HUDEP-2 (cell line): ENCODE measurements around the gene LRRC45.

Experiments used
- DNase-seq, 76 experiments: peaks; one replicate each; lab custom pipeline; 2025; ENCODE audit not compliant: unreplicated experiment in 76 of 76; lab: John Stamatoyannopoulos, UW

LRRC45 gene

GRCh38 chr17:82060614-82061013, 37.5 kb downstream of the LRRC45 start:
- DNase-seq = no peak

- no peak for DNase-seq
Observed at GRCh38 chr17:82061047-82061925, 38.2 kb downstream of the LRRC45 start.

DNA sequence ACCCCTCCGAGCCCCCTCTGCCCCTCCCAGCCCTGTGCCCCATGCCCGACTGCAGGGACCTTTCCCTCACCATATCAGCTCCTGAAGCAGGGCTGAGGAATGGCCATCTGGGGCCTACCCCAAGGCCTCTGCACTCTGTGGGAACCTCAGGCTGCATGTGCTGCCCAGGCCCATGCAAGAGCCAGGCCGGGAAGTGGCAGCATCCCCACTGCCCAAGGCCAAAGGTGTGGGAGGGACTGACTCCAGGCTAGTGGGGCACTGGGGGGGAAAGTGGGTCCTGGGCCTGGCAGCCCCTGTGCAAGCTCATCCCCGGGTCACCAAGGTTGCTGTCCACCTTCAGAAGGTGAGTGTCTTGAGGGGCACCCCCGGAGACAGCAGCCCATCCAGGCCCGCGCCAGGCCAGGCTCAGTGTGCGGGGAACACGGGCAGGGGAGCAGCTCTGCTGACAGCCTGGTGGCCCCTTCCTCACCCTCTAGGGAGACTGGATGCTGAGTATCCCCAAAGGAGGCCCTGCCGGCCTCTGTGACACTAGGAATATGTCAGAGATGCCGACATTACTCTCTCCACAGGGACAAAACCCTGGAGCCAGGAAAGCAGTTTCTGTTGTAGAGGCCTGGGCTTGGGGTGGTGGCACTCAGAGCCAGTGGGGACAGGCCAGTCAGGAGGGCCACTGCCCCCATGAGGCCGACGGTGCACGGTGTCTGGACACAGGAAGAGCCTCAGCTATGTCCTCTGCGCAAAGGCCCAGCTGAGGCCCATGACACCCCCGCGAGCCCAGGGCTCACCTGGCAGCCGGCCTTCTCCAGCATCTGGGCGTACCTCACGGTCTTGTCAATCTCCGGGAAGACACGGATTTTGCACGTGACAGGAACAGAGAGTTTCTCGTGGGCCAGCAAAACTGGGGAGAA, 39.2 kb downstream of the LRRC45 start:
- no peak for DNase-seq

DNA sequence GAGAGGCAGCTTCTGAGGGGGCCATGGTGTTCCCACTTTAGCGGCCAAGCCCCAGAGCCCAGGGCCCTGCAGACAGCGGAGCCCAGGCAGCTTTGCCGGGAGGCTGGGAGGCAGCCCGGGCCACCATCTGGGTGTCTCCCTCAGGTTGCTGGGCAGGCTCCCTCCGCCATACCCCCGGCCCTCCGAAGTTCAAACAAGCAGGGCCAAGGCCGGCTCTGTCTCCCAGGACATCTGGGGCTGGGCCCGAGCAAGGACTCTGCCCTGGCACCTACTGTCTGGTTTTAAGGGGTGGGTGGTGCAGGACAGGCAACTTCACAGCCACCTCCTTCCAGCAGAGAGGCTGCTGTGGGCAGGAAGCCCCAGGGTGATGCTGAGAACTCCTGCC, 39.9 kb downstream of the LRRC45 start:
- no peak for DNase-seq

DNA sequence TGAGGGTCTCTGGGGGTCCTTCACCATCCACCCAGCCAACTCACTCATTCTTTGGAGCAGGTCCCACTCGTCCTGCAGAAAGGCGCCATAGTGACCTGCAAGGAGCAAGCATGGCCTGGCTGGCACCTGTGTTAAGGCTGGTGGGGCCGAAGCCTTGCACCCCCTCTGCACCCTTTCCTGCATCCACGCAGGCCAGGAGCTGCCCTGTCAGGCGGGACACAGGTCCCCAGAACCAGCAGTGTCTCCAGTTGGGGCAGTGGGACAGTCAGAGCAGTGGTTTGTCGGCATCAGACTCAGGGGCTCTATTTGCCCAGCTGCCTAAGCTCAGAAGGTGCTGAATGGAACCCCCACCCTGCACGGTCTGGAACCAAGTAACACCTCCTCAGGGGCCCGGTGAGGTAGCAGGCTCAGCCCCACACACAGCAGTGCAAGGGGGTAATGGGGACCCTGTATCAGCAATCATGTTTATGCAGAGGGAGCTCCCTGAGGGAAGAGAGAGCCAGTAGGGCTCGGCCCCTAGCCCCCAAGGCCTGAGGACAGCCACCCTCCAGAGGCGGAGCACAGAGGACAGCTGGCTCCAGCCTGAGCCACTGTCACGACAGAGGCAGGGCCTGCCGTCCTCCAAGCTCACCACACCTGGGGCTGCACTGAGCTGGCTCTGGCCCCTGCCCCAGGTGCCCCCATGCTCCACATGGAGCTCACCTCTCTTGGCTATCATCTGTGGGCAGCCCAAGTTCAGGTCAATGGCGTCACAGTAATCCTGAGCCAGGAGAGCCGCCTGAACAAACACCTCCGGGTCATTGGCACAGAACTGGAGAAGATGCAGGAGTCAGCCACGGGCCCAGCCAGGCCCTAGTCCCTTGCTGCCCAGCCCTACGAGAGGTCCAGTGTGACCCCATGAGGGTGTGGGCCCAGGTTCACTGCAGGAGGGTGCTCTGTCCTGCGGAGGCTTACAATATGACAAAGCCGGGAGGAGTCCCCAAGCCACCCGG, 40.6 kb downstream of the LRRC45 start:
- no peak for DNase-seq

DNA sequence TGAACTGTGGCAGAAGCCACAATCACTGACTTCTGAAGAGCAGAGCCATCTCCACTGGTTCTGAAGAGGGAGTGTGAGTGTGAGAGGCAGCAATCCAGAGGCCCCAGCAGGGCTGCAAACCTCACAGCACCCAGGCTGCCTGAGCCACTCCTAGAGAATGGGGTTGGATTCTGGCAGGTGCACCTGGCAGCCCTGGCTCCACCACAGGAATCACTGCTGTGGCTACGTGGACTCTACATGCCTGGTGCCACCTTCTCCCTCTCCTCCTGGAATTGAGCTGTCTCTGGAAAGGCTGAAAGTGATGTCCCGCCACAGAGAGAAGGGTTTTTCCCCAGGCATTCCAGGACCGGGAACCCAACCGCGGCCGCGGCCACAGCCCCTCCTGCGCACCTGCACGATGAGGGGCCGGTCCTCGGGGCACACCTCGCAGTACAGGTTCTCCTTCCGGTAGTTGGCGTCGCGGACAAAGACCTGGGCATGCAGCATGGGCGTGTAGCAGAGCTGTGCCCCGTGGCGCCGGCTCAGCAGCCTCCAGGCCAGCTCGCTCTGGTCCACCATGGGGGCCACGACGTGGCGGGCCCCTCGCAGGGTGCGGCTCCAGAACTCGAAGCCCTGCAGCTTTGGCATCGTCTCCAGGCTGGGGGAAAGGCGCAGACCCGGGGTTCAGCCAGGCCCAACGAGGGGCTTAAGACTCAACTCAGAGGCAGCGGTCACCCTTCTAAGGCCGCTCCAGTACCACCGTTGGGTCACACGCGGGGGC, 41.5 kb downstream of the LRRC45 start:
- DNase-seq = no peak

DNA sequence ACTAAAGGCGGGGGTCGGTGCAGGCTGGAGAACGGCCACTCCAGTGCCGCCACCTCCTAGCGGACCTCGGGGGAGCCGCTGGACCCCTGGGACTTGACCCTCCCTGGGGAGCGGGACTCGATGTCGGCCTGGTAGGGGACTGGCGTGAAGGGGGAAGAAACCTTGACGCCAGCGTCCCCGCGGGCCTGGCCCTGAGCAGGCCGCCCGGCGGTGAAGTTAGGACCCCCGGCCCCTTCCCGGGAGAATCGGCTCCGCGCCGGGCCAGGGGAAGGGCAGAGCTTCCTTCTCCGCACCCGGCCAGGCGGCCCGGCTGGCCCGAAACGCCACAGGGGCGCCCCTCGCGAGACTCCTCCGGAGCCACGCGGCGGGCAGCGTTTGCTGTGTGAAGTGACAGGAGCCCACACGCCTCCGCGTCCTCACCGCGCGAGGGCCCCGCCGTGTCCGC, 42.1 kb downstream of the LRRC45 start:
- DNase-seq = peak in 1 of 76 experiments; percentile 29

DNA sequence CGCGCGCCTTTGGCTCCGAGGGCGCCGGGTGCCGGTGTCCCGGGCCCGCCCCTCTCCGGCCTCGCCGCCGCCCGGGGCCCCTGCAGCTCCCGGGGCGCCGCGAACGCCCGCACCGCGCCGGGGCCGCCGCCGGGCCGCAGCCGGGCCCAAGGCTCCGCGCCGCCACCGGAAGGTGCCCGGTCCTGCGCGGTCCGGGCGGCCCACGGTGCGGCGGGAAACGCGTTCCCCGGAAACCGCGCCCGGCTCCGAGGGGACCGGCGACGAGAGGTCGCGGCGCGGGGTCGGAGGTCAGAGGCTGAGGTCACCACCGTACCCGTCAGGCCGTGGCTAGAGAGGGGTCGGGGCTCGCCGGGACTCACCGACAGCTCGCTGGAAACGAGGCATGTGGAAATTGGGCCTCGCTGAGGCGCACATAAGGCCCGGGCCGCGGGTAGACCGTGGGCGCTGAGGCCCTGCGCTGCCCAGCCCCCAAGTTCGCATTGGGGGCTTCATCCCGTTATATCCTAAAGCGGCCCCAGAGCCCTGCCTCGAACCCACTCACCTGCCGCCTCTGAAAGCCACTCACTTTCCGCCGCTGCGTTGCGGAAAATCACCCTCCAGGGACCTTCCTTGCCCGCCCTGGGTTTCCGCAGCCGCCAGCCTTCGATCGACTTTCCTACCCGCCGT, 42.7 kb downstream of the LRRC45 start, which contains the start of gene DUS1L:
TSS of gene DUS1L (minus strand) at position 167 of the 666 bp plus-strand sequence. CDS start 745 bp downstream, outside the sequence.
- peak in 57 of 76 experiments; percentile 4 to 71 (median 40) for DNase-seq

DNA sequence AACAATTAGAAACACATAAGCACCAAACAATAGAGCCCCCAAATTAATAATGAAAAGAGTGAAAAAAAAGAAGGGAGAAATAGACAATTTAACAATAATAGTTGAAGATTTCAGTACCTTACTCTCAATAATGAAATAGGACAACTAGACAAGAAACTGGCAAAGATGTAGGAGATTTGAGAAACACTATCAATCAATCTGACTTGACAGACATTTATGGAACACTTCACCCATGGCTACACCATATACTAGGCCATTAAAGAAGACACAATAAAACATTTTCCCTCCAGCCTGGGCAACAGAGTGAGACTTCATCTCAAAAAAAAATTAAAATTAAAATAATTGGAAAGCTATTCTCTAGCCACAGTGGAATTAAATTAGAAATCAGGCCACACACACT, 47.5 kb downstream of the LRRC45 start:
- no peak for DNase-seq

DNA sequence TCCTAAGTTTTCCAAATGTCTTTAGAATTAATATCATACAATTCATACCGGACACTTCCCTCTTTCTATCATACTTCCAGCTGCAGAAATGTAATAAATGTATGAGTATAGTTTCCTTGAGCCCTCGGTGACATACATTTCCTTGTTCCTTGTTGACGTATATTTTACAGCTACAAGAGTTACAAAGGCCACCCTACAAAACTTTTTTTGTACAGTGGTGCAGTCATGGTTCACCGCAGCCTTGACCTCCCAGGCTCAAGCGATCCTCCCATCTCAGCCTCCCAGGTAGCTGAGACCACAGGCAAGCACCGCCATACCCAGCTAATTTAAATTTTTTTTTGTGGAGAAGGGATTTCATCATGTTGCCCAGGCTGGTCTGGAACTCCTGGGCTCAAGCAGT, 49.7 kb downstream of the LRRC45 start:
- no peak for DNase-seq

GRCh38 chr17:82073446-82073845, 50.3 kb downstream of the LRRC45 start:
- no peak for DNase-seq

GRCh38 chr17:82076018-82076784, 53.1 kb downstream of the LRRC45 start:
- DNase-seq = peak in 1 of 76 experiments; percentile 35

GRCh38 chr17:82076785-82077591, 53.9 kb downstream of the LRRC45 start:
- peak in 1 of 76 experiments; percentile 32 for DNase-seq

DNA sequence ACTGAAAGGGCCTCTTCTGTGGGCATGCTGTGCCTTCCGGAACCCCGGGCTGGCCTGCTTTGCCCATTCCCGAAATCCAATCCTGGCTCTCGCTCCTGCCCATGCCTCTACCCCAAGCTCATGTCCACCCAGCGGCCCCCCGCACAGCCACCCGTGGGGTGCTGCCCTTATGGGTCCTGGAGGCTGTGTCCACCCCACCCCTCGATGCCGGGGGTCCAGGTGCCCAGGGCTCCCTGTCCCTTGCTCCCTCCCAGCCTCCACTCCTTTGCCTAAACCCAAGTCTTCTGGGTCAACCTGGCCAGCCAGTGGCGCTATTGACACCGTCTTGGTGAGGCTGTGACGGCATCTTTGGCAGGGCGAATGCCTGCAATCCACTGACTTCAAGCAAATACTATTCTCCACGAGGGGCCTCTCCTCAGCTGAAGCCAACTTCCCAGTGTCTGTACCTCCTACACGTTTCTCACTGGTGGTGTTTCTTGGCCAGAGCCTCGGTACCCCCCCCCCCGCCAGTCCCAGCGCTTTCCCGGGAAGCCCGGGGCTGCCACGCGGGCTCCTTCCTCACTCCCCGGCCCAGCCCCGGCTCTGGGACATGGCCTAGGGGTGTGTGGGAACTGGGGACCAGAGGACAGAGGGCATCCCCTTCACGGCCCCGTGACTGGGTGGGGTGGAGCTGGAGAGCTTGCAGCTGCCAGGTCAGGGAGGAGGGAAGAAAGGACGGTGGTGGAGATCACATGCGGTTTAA, 54.7 kb downstream of the LRRC45 start:
- DNase-seq = no peak

DNA sequence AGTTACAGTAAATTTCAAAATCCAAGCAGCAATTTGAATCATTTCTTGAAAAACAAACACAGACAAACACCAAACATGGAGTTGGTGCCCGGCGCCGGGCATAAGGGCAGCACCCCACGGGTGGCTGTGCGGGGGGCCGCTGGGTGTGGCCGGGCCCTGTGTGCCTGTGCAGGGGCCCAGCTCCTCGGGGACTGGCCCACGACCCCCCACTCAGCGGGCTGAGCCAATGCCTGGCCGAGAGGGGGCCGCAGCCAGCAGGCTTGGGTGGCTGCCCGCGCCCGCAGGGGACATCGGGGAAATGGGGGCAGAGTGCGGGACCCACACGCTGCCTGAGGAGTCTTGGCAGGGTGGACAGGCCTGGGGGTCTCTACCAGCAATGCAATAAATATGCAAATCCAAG, 55.3 kb downstream of the LRRC45 start:
- no peak for DNase-seq

GRCh38 chr17:82079001-82079677, 56.0 kb downstream of the LRRC45 start:
- no peak for DNase-seq
